NT2/D1 (cell line): ENCODE results near the gene FBL.
"Not testable (repeated sequence)": the region's sequence is repeated elsewhere in the genome, so short reads cannot be mapped to it uniquely, and the experiment has no call there.

Experiments
- SUZ12 ChIP-seq: IDR thresholded peaks from 2 replicates; pipeline ENCODE4 v1.6.1; 2011; ENCODE audit not compliant: insufficient read length, insufficient read depth; ENCODE audit errors: extremely low read depth
- YY1 ChIP-seq: IDR thresholded peaks from 2 replicates; pipeline ENCODE4 v1.6.1; 2011; ENCODE audit not compliant: insufficient read length, insufficient read depth
- ZNF274 ChIP-seq: IDR thresholded peaks from 2 replicates; pipeline ENCODE4 v1.6.1; 2011; ENCODE audit warnings: mild to moderate bottlenecking, low read depth, low read length

DNA sequence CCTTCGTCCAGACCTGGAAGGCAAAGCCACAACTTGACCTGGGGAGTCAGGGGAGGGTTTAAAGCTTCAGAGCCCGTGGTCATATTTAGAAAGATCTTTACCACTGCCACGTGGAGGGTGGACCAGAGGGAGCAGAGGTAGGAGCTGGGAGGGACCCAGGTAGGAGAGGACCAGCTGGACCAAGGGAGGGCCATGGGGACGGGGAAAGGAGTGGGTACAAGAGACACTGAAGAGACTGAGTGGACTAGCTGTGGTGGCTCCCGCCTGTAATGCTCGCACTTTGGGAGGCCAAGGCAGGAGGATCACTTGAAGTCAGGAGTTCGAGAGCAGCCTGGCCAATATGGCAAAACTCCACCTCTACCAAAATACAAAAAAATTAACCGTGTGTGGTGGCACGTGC is 38.5 kb upstream of the FBL start:
- TF ChIP-seq ZNF274, YY1, SUZ12: not testable (repeated sequence)
